Osteocyte (in vitro differentiated cells): ENCODE data around the gene ITGAL. TPM values are rescaled to one million over a fixed set of nuclear protein-coding genes. Genes with fewer than 3 reads are reported as not detected.

Experiments
- DNase-seq: peaks from one replicate; pipeline ENCODE4 v3.0.0; 2021; ENCODE audit warnings: mixed read lengths; ENCODE audit not compliant: unreplicated experiment; ENCODE audit errors: extremely low spot score
- H3K27ac Mint-ChIP-seq: one replicate; pipeline ENCODE4 v1.8.0; 2021; ENCODE audit warnings: mild to moderate bottlenecking, mixed read lengths; ENCODE audit not compliant: unreplicated experiment
- H3K27me3 Mint-ChIP-seq: one replicate; pipeline ENCODE4 v1.8.0; 2021; ENCODE audit warnings: mixed read lengths; ENCODE audit not compliant: unreplicated experiment
- H3K36me3 Mint-ChIP-seq: one replicate; pipeline ENCODE4 v1.8.0; 2021; ENCODE audit warnings: mixed read lengths; ENCODE audit not compliant: unreplicated experiment
- H3K4me1 Mint-ChIP-seq: one replicate; pipeline ENCODE4 v1.8.0; 2021; ENCODE audit warnings: mixed read lengths; ENCODE audit not compliant: unreplicated experiment
- H3K4me3 Mint-ChIP-seq: one replicate; pipeline ENCODE4 v1.8.0; 2021; ENCODE audit warnings: mild to moderate bottlenecking, moderate library complexity, mixed read lengths; ENCODE audit not compliant: unreplicated experiment
- H3K9me3 Mint-ChIP-seq: one replicate; pipeline ENCODE4 v1.8.0; 2021; ENCODE audit warnings: mixed read lengths; ENCODE audit not compliant: unreplicated experiment
- CTCF ChIP-seq: fragments of 200-600 bp; sonication (generic); IDR thresholded peaks from 2 replicates; pipeline ENCODE4 v1.5.0; 2021; ENCODE audit warnings: antibody characterized with exemption, mild to moderate bottlenecking, moderate library complexity
- total RNA-seq: library from RNA; stranded (reverse); gene quantifications from 2 replicates; pipeline ENCODE4 v1.2.1, GENCODE V29; 2021

ITGAL gene
- total RNA-seq, 1 donor from 2014 or later, result not detected

DNA sequence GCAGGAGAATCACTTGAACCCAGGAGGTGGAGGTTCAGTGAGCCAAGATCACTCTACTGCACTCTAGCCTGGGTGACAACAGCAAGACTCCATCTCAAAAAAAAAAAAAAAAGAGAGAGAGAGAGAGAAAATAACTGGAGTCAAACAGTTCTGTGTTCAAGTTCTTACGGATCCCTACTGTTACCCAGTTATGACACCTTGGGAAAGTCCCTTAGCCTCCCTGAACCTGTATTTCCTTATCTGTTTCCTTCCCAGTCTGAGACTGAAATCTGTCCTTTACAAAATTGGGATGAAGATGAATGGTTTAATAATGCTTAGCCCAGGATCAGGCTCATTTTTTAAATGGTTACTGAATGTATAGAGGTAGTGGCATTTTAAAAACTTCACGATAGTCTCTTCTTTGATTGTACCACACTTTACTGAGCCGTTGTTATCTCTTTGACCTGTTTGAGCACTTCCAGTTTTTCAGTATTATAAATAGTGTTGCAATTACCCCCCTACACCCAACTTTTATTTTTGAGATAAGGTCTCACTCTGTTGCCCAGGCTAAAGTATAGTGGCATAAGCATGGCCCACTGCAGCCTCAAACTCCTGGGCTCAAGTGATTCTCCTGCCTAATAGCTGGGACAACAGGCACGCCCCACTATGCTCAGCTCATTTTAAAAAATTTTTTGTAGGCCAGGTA, 36.7 kb downstream of the ITGAL start:
- Mint-ChIP-seq H3K9me3 (no peaks in the 10 kb centered on the region), H3K36me3 (no peaks in the 10 kb centered on the region), H3K4me3 (no peak overlapping the region), H3K27me3 (peaks cover 10% of the 10 kb centered on the region), H3K27ac (no peak overlapping the region), H3K4me1 (no peaks in the 10 kb centered on the region)
- no peak for TF ChIP-seq CTCF
- DNase-seq, result no peak

GRCh38 chr16:30510376-30510938, 37.9 kb downstream of the ITGAL start:
- no peak for TF ChIP-seq CTCF
- Mint-ChIP-seq H3K27me3 (peaks cover 10% of the 10 kb centered on the region), H3K4me1 (no peaks in the 10 kb centered on the region), H3K4me3 (no peak overlapping the region), H3K36me3 (no peaks in the 10 kb centered on the region), H3K9me3 (no peaks in the 10 kb centered on the region), H3K27ac (no peak overlapping the region)
- no peak for DNase-seq

DNA sequence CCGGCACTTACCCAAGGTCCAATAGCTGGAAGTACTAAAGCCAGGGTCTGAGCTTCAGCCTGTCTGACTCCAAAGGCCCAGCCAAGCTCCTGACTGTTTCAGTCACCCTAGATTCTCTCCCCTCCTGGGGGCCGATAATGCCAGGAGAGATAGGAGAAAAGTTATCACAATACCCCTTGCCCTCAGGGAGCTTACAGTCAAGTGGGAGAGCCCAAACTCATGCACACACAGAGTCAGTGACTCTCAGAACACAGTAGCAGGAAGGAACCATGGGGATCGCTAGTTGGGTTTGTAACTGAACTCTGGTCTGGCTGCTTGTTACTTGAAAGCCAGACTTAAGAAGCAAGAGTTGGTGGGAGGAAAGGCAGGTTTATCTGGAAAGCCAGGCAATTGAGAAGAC, 39.0 kb downstream of the ITGAL start:
- TF ChIP-seq CTCF, result no peak
- Mint-ChIP-seq H3K4me3 (no peak overlapping the region), H3K27ac (no peak overlapping the region), H3K27me3 (peaks cover 10% of the 10 kb centered on the region), H3K4me1 (no peaks in the 10 kb centered on the region), H3K9me3 (no peaks in the 10 kb centered on the region), H3K36me3 (no peaks in the 10 kb centered on the region)
- DNase-seq, result no peak

DNA sequence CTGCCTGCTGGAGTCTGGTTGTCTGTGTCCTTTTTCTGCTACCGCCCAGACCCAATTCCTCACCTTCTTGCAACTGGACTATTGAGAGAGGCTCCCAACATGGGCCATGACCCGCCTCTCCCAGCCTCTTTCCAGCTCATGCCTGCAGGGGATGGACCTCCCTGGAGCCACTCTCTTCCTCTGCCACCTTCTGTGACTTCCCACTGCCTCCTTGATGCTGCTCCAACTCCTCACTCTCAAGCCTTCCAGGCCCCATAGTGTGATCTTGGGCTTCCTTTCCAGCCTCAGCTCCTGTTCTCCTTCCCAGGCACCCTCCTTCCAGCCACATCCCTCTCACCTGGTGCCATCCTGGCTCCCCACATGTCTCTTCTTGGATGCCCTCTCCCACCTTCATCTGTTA, 42.7 kb downstream of the ITGAL start:
- no peaks in the 10 kb centered on the region for H3K4me1 Mint-ChIP-seq
- H3K36me3 Mint-ChIP-seq, result no peaks in the 10 kb centered on the region
- no peak for TF ChIP-seq CTCF
- H3K27ac Mint-ChIP-seq, result no peak overlapping the region
- no peaks in the 10 kb centered on the region for H3K9me3 Mint-ChIP-seq
- peaks cover 10% of the 10 kb centered on the region for H3K27me3 Mint-ChIP-seq
- no peak for DNase-seq
- H3K4me3 Mint-ChIP-seq, result no peak overlapping the region

GRCh38 chr16:30518552-30518951, 46.0 kb downstream of the ITGAL start:
- H3K27ac Mint-ChIP-seq, result no peak overlapping the region
- H3K4me1 Mint-ChIP-seq, result no peaks in the 10 kb centered on the region
- DNase-seq, result no peak
- H3K9me3 Mint-ChIP-seq, result no peaks in the 10 kb centered on the region
- no peak for TF ChIP-seq CTCF
- no peaks in the 10 kb centered on the region for H3K36me3 Mint-ChIP-seq
- no peak overlapping the region for H3K4me3 Mint-ChIP-seq
- peaks cover 4% of the 10 kb centered on the region for H3K27me3 Mint-ChIP-seq
